Nephron progenitor cell (in vitro differentiated cells): ENCODE data around the gene RPTOR.

ENCODE experiments used
- DNase-seq: peaks from one replicate; pipeline ENCODE4 v3.0.0; 2021
- H3K27ac Mint-ChIP-seq: 2 replicates; pipeline ENCODE4 v1.8.0; 2021; ENCODE audit warnings: mild to moderate bottlenecking, moderate library complexity, mixed read lengths
- H3K27me3 Mint-ChIP-seq: 2 replicates; pipeline ENCODE4 v1.8.0; 2021; ENCODE audit warnings: mild to moderate bottlenecking, low read depth, mixed read lengths; ENCODE audit not compliant: poor library complexity
- H3K36me3 Mint-ChIP-seq: 2 replicates; pipeline ENCODE4 v1.8.0; 2021; ENCODE audit warnings: low read depth, mixed read lengths
- H3K4me1 Mint-ChIP-seq: 2 replicates; pipeline ENCODE4 v1.8.0; 2021; ENCODE audit warnings: mixed read lengths
- H3K4me3 Mint-ChIP-seq: 2 replicates; pipeline ENCODE4 v1.8.0; 2021; ENCODE audit warnings: mild to moderate bottlenecking, moderate library complexity, mixed read lengths
- H3K9me3 Mint-ChIP-seq: 2 replicates; pipeline ENCODE4 v1.8.0; 2021; ENCODE audit warnings: mild to moderate bottlenecking, moderate library complexity, mixed read lengths
- TF ChIP-seq, protein P1 (sequence below): fragments of 200-600 bp; sonication (generic); IDR thresholded peaks from 2 replicates; pipeline ENCODE4 v1.5.0; 2021; ENCODE audit warnings: antibody characterized with exemption

Gene RPTOR

GRCh38 chr17:80868022-80868609 lies 323.5 kb downstream of the RPTOR start:
- TF ChIP-seq, protein P1, sequence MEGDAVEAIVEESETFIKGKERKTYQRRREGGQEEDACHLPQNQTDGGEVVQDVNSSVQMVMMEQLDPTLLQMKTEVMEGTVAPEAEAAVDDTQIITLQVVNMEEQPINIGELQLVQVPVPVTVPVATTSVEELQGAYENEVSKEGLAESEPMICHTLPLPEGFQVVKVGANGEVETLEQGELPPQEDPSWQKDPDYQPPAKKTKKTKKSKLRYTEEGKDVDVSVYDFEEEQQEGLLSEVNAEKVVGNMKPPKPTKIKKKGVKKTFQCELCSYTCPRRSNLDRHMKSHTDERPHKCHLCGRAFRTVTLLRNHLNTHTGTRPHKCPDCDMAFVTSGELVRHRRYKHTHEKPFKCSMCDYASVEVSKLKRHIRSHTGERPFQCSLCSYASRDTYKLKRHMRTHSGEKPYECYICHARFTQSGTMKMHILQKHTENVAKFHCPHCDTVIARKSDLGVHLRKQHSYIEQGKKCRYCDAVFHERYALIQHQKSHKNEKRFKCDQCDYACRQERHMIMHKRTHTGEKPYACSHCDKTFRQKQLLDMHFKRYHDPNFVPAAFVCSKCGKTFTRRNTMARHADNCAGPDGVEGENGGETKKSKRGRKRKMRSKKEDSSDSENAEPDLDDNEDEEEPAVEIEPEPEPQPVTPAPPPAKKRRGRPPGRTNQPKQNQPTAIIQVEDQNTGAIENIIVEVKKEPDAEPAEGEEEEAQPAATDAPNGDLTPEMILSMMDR, result no peak
- Mint-ChIP-seq H3K36me3 (peaks cover 33% of the 10 kb centered on the region), H3K4me3 (no peak overlapping the region), H3K4me1 (peaks cover 16% of the 10 kb centered on the region), H3K9me3 (peaks cover 14% of the 10 kb centered on the region), H3K27me3 (peaks cover 4% of the 10 kb centered on the region), H3K27ac (peak overlapping the region; percentile 8)
- no peak for DNase-seq

- Mint-ChIP-seq H3K4me1 (peaks cover 27% of the 10 kb centered on the region), H3K9me3 (no peaks in the 10 kb centered on the region), H3K36me3 (peaks cover 29% of the 10 kb centered on the region), H3K27ac (no peak overlapping the region), H3K4me3 (no peak overlapping the region), H3K27me3 (peaks cover 4% of the 10 kb centered on the region)
- TF ChIP-seq, protein P1, result no peak
- DNase-seq, result no peak
Observed at GRCh38 chr17:80869481-80870145, 325.0 kb downstream of the RPTOR start.

- H3K27ac Mint-ChIP-seq, result no peak overlapping the region
- H3K9me3 Mint-ChIP-seq, result no peaks in the 10 kb centered on the region
- peaks cover 4% of the 10 kb centered on the region for H3K27me3 Mint-ChIP-seq
- no peak overlapping the region for H3K4me3 Mint-ChIP-seq
- DNase-seq, result no peak
- peaks cover 35% of the 10 kb centered on the region for H3K4me1 Mint-ChIP-seq
- H3K36me3 Mint-ChIP-seq, result peaks cover 32% of the 10 kb centered on the region
- TF ChIP-seq, protein P1, result no peak
Observed at GRCh38 chr17:80870401-80870800, 325.8 kb downstream of the RPTOR start.

- H3K36me3 Mint-ChIP-seq, result peaks cover 31% of the 10 kb centered on the region
- H3K4me3 Mint-ChIP-seq, result no peak overlapping the region
- H3K9me3 Mint-ChIP-seq, result no peaks in the 10 kb centered on the region
- H3K4me1 Mint-ChIP-seq, result peaks cover 36% of the 10 kb centered on the region
- H3K27ac Mint-ChIP-seq, result no peak overlapping the region
- TF ChIP-seq, protein P1, result no peak
- no peak for DNase-seq
- peaks cover 4% of the 10 kb centered on the region for H3K27me3 Mint-ChIP-seq
Observed at GRCh38 chr17:80871341-80871740, 326.7 kb downstream of the RPTOR start.

GRCh38 chr17:80872001-80872500 lies 327.4 kb downstream of the RPTOR start:
- DNase-seq, result no peak
- peak overlapping the region; percentile 18 for H3K4me3 Mint-ChIP-seq
- H3K36me3 Mint-ChIP-seq, result peaks cover 34% of the 10 kb centered on the region
- H3K9me3 Mint-ChIP-seq, result no peaks in the 10 kb centered on the region
- H3K27ac Mint-ChIP-seq, result no peak overlapping the region
- peaks cover 38% of the 10 kb centered on the region for H3K4me1 Mint-ChIP-seq
- H3K27me3 Mint-ChIP-seq, result peaks cover 4% of the 10 kb centered on the region
- TF ChIP-seq, protein P1, result no peak
